HEK293 (cell line): ENCODE results near the gene CACHD1.

Experiments used
- CTCF ChIA-PET: fragments of 350-600 bp; formaldehyde crosslinking; extraction: SDS; loops from one replicate; lab custom pipeline; 2021; ENCODE audit warnings: antibody characterized with exemption; lab: Yijun Ruan, JAX
- POLR2A ChIA-PET: fragments of 300-600 bp; formaldehyde crosslinking; extraction: SDS; loops from one replicate; lab custom pipeline; 2020; ENCODE audit warnings: antibody characterized with exemption, inconsistent platforms; lab: Yijun Ruan, JAX
- H3K27ac ChIP-seq: fragments of 200-500 bp; sonication (Bioruptor generic); 2 replicates; pipeline ENCODE4 v1.5.1; 2014; ENCODE audit warnings: low read depth, low read length, control low read depth, inconsistent platforms; ENCODE audit errors: extremely low read depth
- H3K36me3 ChIP-seq, 2 experiments: fragments of 200-500 bp in 1 of 2; sonication (Bioruptor generic) in 1 of 2; 1 replicate in 1 of 2; 2 replicates in 1 of 2; pipeline ENCODE4 v1.5.1; 2014 to 2017; ENCODE audit warnings: inconsistent platforms in 2 of 2, low read length in 2 of 2; ENCODE audit not compliant: control insufficient read depth in 2 of 2, insufficient read depth in 1 of 2
- H3K4me1 ChIP-seq: fragments of 200-500 bp; sonication (Bioruptor generic); 2 replicates; pipeline ENCODE4 v1.5.1; 2014; ENCODE audit warnings: mild to moderate bottlenecking, low read length, inconsistent platforms; ENCODE audit not compliant: control insufficient read depth, insufficient read depth
- H3K4me3 ChIP-seq: 2 replicates; pipeline ENCODE4 v1.5.1; 2011; ENCODE audit warnings: low read depth, mild to moderate bottlenecking, control low read depth, low read length, moderate library complexity
- H3K9me3 ChIP-seq: fragments of 200-500 bp; sonication (Bioruptor generic); 2 replicates; pipeline ENCODE4 v1.5.1; 2014; ENCODE audit warnings: low read depth, low read length, inconsistent platforms; ENCODE audit not compliant: control insufficient read depth, insufficient read depth
- FEZF1 ChIP-seq: fragments of 450-650 bp; formaldehyde crosslinking; IDR thresholded peaks from 2 replicates; pipeline ENCODE4 v1.5.1; 2016; ENCODE audit warnings: missing biosample characterization, missing genetic modification characterization
- KLF17 ChIP-seq: fragments of 450-650 bp; formaldehyde crosslinking; IDR thresholded peaks from 2 replicates; pipeline ENCODE4 v1.5.1; 2016; ENCODE audit warnings: missing biosample characterization, missing genetic modification characterization
- OSR2 ChIP-seq: fragments of 450-650 bp; formaldehyde crosslinking; IDR thresholded peaks from 2 replicates; pipeline ENCODE4 v1.5.1; 2016; ENCODE audit warnings: missing biosample characterization, missing genetic modification characterization
- REST ChIP-seq: fragments of 450-650 bp; formaldehyde crosslinking; IDR thresholded peaks from 2 replicates; pipeline ENCODE4 v1.5.1; 2016; ENCODE audit warnings: missing biosample characterization, missing genetic modification characterization
- SALL2 ChIP-seq: fragments of 450-650 bp; formaldehyde crosslinking; IDR thresholded peaks from 2 replicates; pipeline ENCODE4 v1.5.0; 2017; ENCODE audit warnings: missing biosample characterization, mild to moderate bottlenecking, missing genetic modification characterization, borderline replicate concordance
- WT1 ChIP-seq: fragments of 450-650 bp; formaldehyde crosslinking; IDR thresholded peaks from 2 replicates; pipeline ENCODE4 v1.5.1; 2016; ENCODE audit warnings: missing biosample characterization, missing genetic modification characterization
- YY1 ChIP-seq: fragments of 450-650 bp; formaldehyde crosslinking; IDR thresholded peaks from 2 replicates; pipeline ENCODE4 v1.5.1; 2018; ENCODE audit warnings: missing biosample characterization, missing genetic modification characterization
- ZBTB8A ChIP-seq: fragments of 450-650 bp; formaldehyde crosslinking; IDR thresholded peaks from 2 replicates; pipeline ENCODE4 v1.5.1; 2016; ENCODE audit warnings: missing biosample characterization, missing genetic modification characterization
- ZFP3 ChIP-seq: fragments of 450-650 bp; formaldehyde crosslinking; IDR thresholded peaks from 2 replicates; pipeline ENCODE4 v1.5.1; 2016; ENCODE audit warnings: low read depth, missing biosample characterization, missing genetic modification characterization
- ZNF114 ChIP-seq: fragments of 450-650 bp; formaldehyde crosslinking; IDR thresholded peaks from 2 replicates; pipeline ENCODE4 v1.5.0; 2017; ENCODE audit warnings: missing biosample characterization, missing genetic modification characterization
- ZNF184 ChIP-seq: fragments of 450-650 bp; IDR thresholded peaks from 2 replicates; pipeline ENCODE4 v1.5.1; 2018; ENCODE audit warnings: missing biosample characterization, mild to moderate bottlenecking, missing genetic modification characterization
- ZNF19 ChIP-seq: fragments of 450-650 bp; formaldehyde crosslinking; IDR thresholded peaks from 2 replicates; pipeline ENCODE4; 2016; ENCODE audit warnings: missing biosample characterization, missing genetic modification characterization, low read depth
- ZNF211 ChIP-seq: fragments of 450-650 bp; formaldehyde crosslinking; IDR thresholded peaks from 2 replicates; pipeline ENCODE4 v1.5.1; 2016; ENCODE audit warnings: low read depth, missing biosample characterization, missing genetic modification characterization
- ZNF23 ChIP-seq: fragments of 450-650 bp; formaldehyde crosslinking; IDR thresholded peaks from 2 replicates; pipeline ENCODE4 v1.5.1; 2016; ENCODE audit warnings: missing biosample characterization, missing genetic modification characterization, borderline replicate concordance
- ZNF24 ChIP-seq: fragments of 450-650 bp; formaldehyde crosslinking; IDR thresholded peaks from 2 replicates; pipeline ENCODE4 v1.5.1; 2016; ENCODE audit warnings: missing biosample characterization, missing genetic modification characterization
- ZNF26 ChIP-seq: fragments of 450-650 bp; formaldehyde crosslinking; IDR thresholded peaks from 2 replicates; pipeline ENCODE4 v1.5.1; 2016; ENCODE audit warnings: missing biosample characterization, missing genetic modification characterization
- ZNF302 ChIP-seq: fragments of 450-650 bp; formaldehyde crosslinking; IDR thresholded peaks from 2 replicates; pipeline ENCODE4 v1.5.1; 2016; ENCODE audit warnings: missing biosample characterization, missing genetic modification characterization, low read depth
- ZNF404 ChIP-seq: fragments of 450-650 bp; formaldehyde crosslinking; IDR thresholded peaks from 2 replicates; pipeline ENCODE4 v1.5.1; 2017; ENCODE audit warnings: missing biosample characterization, missing genetic modification characterization
- ZNF433 ChIP-seq: fragments of 450-650 bp; formaldehyde crosslinking; IDR thresholded peaks from 2 replicates; pipeline ENCODE4 v1.5.1; 2016; ENCODE audit warnings: missing biosample characterization, missing genetic modification characterization, low read depth
- ZNF473 ChIP-seq: fragments of 450-650 bp; formaldehyde crosslinking; IDR thresholded peaks from 2 replicates; pipeline ENCODE4 v1.5.1; 2017; ENCODE audit warnings: missing biosample characterization, missing genetic modification characterization
- ZNF513 ChIP-seq: fragments of 450-650 bp; IDR thresholded peaks from 2 replicates; pipeline ENCODE4 v1.5.1; 2018; ENCODE audit warnings: missing biosample characterization, missing genetic modification characterization
- ZNF549 ChIP-seq: fragments of 450-650 bp; IDR thresholded peaks from 2 replicates; pipeline ENCODE4 v1.5.1; 2018; ENCODE audit warnings: missing biosample characterization, missing genetic modification characterization, mild to moderate bottlenecking, inconsistent platforms, moderate library complexity
- ZNF624 ChIP-seq: fragments of 450-650 bp; formaldehyde crosslinking; IDR thresholded peaks from 2 replicates; pipeline ENCODE4 v1.5.1; 2017; ENCODE audit warnings: missing biosample characterization, missing genetic modification characterization
- ZNF626 ChIP-seq: fragments of 450-650 bp; sonication (Bioruptor Pico); formaldehyde crosslinking; IDR thresholded peaks from 2 replicates; pipeline ENCODE4 v1.5.1; 2018; ENCODE audit warnings: missing biosample characterization, missing genetic modification characterization, inconsistent platforms
- ZNF629 ChIP-seq: fragments of 450-650 bp; formaldehyde crosslinking; IDR thresholded peaks from 2 replicates; pipeline ENCODE4 v1.5.1; 2017; ENCODE audit warnings: missing biosample characterization, missing genetic modification characterization
- ZNF76 ChIP-seq: fragments of 450-650 bp; formaldehyde crosslinking; IDR thresholded peaks from 2 replicates; pipeline ENCODE4; 2016; ENCODE audit warnings: low read depth, missing biosample characterization, missing genetic modification characterization, borderline replicate concordance
- ZNF791 ChIP-seq: fragments of 450-650 bp; formaldehyde crosslinking; IDR thresholded peaks from 2 replicates; pipeline ENCODE4 v1.5.1; 2016; ENCODE audit warnings: missing biosample characterization, missing genetic modification characterization
- ZNF843 ChIP-seq: fragments of 450-650 bp; formaldehyde crosslinking; IDR thresholded peaks from 2 replicates; pipeline ENCODE4 v1.5.1; 2016; ENCODE audit warnings: missing biosample characterization, missing genetic modification characterization

CACHD1 gene

GRCh38 chr1:64425521-64425920 is 44.4 kb upstream of the CACHD1 start (continued):
- TF ChIP-seq ZNF184 (tag by site-specific recombination) (no peak), ZNF791 (tag by site-specific recombination) (no peak)

GRCh38 chr1:64426681-64427080 is 43.2 kb upstream of the CACHD1 start:
- POLR2A ChIA-PET, result no interaction called here
- TF ChIP-seq ZNF404 (tag by site-specific recombination) (no peak), FEZF1 (tag by site-specific recombination) (no peak), ZNF114 (tag by site-specific recombination) (no peak), ZNF791 (tag by site-specific recombination) (no peak), ZNF513 (tag by site-specific recombination) (no peak), ZNF211 (tag by site-specific recombination) (no peak), KLF17 (tag by site-specific recombination) (no peak), ZNF302 (tag by site-specific recombination) (no peak), ZNF19 (tag by site-specific recombination) (no peak), YY1 (tag by site-specific recombination) (no peak), ZNF624 (tag by site-specific recombination) (no peak), ZNF549 (tag by site-specific recombination) (no peak), ZNF76 (tag by site-specific recombination) (no peak), ZBTB8A (tag by site-specific recombination) (no peak), ZNF433 (tag by site-specific recombination) (no peak), ZNF843 (tag by site-specific recombination) (no peak), ZFP3 (no peak), ZNF24 (tag by site-specific recombination) (no peak), ZNF629 (tag by site-specific recombination) (no peak), ZNF26 (tag by site-specific recombination) (no peak)
- H3K4me1 ChIP-seq, result peaks cover 2% of the 10 kb centered on the region; the same call in 1 of the 2 replicates
- CTCF ChIA-PET, result no interaction called here
- H3K27ac ChIP-seq, result no peak overlapping the region
- H3K36me3 ChIP-seq, result no peaks in the 10 kb centered on the region
- no peak overlapping the region for H3K4me3 ChIP-seq
- no peaks in the 10 kb centered on the region for H3K9me3 ChIP-seq

- CTCF ChIA-PET, result no interaction called here
- Histone ChIP-seq H3K9me3 (no peaks in the 10 kb centered on the region), H3K36me3 (no peaks in the 10 kb centered on the region), H3K27ac (no peak overlapping the region), H3K4me3 (no peak overlapping the region), H3K4me1 (peaks cover 2% of the 10 kb centered on the region; the same call in 1 of the 2 replicates)
- POLR2A ChIA-PET, result no interaction called here
- no peak for TF ChIP-seq REST (tag by site-specific recombination)
- TF ChIP-seq OSR2, result no peak
- no peak for TF ChIP-seq ZNF23 (tag by site-specific recombination)
- no peak for TF ChIP-seq SALL2 (tag by site-specific recombination)
- TF ChIP-seq ZNF473 (tag by site-specific recombination), result no peak
- no peak for TF ChIP-seq ZNF626 (tag by site-specific recombination)
- no peak for TF ChIP-seq WT1
- no peak for TF ChIP-seq ZNF302 (tag by site-specific recombination)
These were observed 42.0 kb upstream of the CACHD1 start for GRCh38 chr1:64427879-64428278.
